Neural progenitor cell (in vitro differentiated cells): ENCODE data around the gene BOD1L1. TPM values are rescaled to one million over a fixed set of nuclear protein-coding genes. Genes with fewer than 3 reads are reported as not detected.

Experiments used
- DNase-seq: peaks from one replicate; pipeline ENCODE4 v3.0.0-alpha.2; 2016; ENCODE audit warnings: low spot score
- H2AFZ ChIP-seq: fragments of 200-600 bp; sonication (generic); replicated peaks from 2 replicates; pipeline ENCODE4 v1.6.1; 2016; ENCODE audit warnings: antibody characterized with exemption
- H3F3A ChIP-seq: fragments of 200-600 bp; sonication (generic); 2 replicates; pipeline ENCODE4 v1.6.1; 2016; ENCODE audit warnings: antibody characterized with exemption, low read depth
- H3K27ac ChIP-seq: fragments of 200-600 bp; sonication (generic); 2 replicates; pipeline ENCODE4 v1.5.1; 2016; ENCODE audit warnings: mild to moderate bottlenecking
- H3K27me3 ChIP-seq: fragments of 200-600 bp; sonication (generic); 2 replicates; pipeline ENCODE4 v1.6.1; 2016; ENCODE audit warnings: mild to moderate bottlenecking, moderate library complexity
- H3K36me3 ChIP-seq: fragments of 200-600 bp; sonication (generic); 2 replicates; pipeline ENCODE4 v1.5.1; 2016
- H3K4me1 ChIP-seq: fragments of 200-600 bp; sonication (generic); 2 replicates; pipeline ENCODE4 v1.6.1; 2016; ENCODE audit warnings: mixed run types
- H3K4me2 ChIP-seq: fragments of 200-600 bp; sonication (generic); 2 replicates; pipeline ENCODE4 v1.6.1; 2016
- H3K4me3 ChIP-seq: fragments of 200-600 bp; sonication (generic); 2 replicates; pipeline ENCODE4 v1.5.1; 2016
- H3K79me2 ChIP-seq: fragments of 200-600 bp; sonication (generic); 2 replicates; pipeline ENCODE4 v1.6.1; 2016; ENCODE audit warnings: low read depth
- H3K9ac ChIP-seq: fragments of 200-600 bp; sonication (generic); 2 replicates; pipeline ENCODE4 v1.6.1; 2016
- H3K9me3 ChIP-seq: fragments of 200-600 bp; sonication (generic); 2 replicates; pipeline ENCODE4 v1.5.1; 2016; ENCODE audit warnings: low read depth
- H4K20me1 ChIP-seq: fragments of 200-600 bp; sonication (generic); 2 replicates; pipeline ENCODE4 v1.6.1; 2016; ENCODE audit warnings: low read depth
- H3K27ac Mint-ChIP-seq: 3 replicates; pipeline ENCODE4 v1.8.0; 2021; ENCODE audit warnings: mixed read lengths
- H3K27me3 Mint-ChIP-seq: 2 replicates; pipeline ENCODE4 v1.8.0; 2022; ENCODE audit warnings: low read depth, mild to moderate bottlenecking, inconsistent platforms, moderate library complexity, mixed read lengths; ENCODE audit not compliant: insufficient read depth
- H3K36me3 Mint-ChIP-seq: 3 replicates; pipeline ENCODE4 v1.8.0; 2021; ENCODE audit warnings: mixed read lengths
- H3K4me1 Mint-ChIP-seq: 3 replicates; pipeline ENCODE4 v1.8.0; 2021; ENCODE audit warnings: mixed read lengths
- H3K4me3 Mint-ChIP-seq: 3 replicates; pipeline ENCODE4 v1.8.0; 2021; ENCODE audit warnings: mild to moderate bottlenecking, moderate library complexity, mixed read lengths
- H3K9me3 Mint-ChIP-seq: 3 replicates; pipeline ENCODE4 v1.8.0; 2020; ENCODE audit warnings: mixed read lengths
- EZH2 ChIP-seq: fragments of 200-600 bp; sonication (generic); IDR thresholded peaks from 2 replicates; pipeline ENCODE4 v1.6.1; 2017; ENCODE audit warnings: antibody characterized with exemption, mild to moderate bottlenecking, moderate library complexity
- EZH2phosphoT487 ChIP-seq: fragments of 200-600 bp; sonication (generic); IDR thresholded peaks from 2 replicates; pipeline ENCODE4 v1.6.1; 2017; ENCODE audit warnings: antibody characterized with exemption
- microRNA-seq: library from miRNA; unstranded; fragments of <30 nt; microRNA quantifications from one replicate; pipeline ENCODE4, GENCODE V29; 2016
- small RNA-seq: library from RNA; depleted of rRNA; stranded (forward); fragments of <200 nt; gene quantifications from one replicate; pipeline ENCODE3, GENCODE V24; 2015
- total RNA-seq: library from RNA; depleted of rRNA; stranded (reverse); fragments of >200 nt; gene quantifications from 2 replicates; pipeline ENCODE4 v1.2.3, GENCODE V29; 2015; ENCODE audit warnings: low replicate concordance
- TF ChIP-seq, protein P1 (sequence below): fragments of 200-600 bp; sonication (generic); IDR thresholded peaks from 2 replicates; pipeline ENCODE4 v1.5.1; 2017; ENCODE audit warnings: antibody characterized with exemption, mild to moderate bottlenecking

Gene BOD1L1
- total RNA-seq, 1 donor from 2014 or later: 32.5 TPM

DNA sequence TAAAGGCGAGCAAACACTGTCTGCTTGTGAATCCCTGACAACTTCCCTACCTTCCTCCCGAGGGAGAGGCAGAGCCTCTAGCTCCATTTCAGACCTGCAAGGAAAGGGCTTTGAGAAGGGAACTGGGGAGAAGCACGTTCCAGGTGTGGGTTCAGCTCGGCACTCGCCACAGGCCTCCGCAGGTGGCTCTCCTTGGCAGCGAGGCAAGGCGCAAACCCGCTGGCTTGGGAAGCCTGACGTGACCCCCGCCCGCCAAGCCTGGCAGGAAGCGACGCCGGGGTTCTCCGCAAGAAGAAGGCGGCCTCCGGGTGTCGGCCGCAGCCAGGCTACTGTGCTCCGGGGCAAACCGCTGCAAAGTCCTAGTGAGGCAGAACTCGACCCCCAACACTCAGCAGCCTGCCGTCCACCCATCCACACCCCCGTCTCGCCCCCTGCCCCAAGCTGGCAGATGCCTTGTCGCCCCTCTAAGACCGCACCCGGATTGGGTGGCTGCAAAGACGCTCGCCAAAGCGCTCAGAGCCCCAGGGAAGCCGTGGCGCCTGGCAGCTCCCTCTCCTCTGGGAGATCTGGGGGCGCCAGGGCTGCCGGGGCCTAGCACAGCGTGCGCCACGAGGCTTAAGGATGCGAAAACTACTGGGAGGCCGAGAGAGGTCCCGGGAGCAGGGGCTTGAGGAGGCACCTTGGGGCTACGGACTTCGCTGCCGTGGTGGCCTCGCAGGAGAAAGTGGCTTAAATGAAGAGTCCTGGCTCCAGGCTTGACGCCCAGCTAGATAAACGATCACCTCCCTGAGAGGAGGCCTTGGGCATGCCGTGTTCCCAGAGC, 105.0 kb downstream of the BOD1L1 start:
- H2AFZ ChIP-seq: peak overlapping the region; percentile 36

DNA sequence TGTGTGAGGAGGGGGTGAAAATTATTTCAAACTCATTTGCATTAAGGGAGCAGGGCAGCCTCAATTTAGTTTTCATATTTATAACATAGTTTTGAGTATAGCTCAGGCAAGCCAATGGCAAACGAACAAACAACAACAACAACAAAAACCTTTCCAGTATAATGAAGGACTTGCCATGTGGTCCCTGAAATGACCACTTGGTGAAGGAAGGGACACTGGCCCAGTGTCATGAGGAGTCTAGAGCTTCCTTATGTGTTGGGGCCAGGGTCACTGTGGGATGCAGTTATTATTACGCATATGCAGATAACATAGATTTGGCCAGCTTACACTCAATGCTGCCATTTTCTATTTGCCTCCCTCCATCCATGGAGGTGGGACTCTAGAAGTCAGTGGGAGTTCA, 106.5 kb downstream of the BOD1L1 start:
- Histone ChIP-seq H3K36me3 (no peaks in the 10 kb centered on the region), H4K20me1 (no peaks in the 10 kb centered on the region), H3K4me2 (no peak overlapping the region), H3K9ac (no peak overlapping the region), H3K27me3 (peaks cover 76% of the 10 kb centered on the region), H3K79me2 (no peaks in the 10 kb centered on the region), H3K4me1 (no peaks in the 10 kb centered on the region), H3F3A (no peaks in the 10 kb centered on the region), H2AFZ (no peak overlapping the region), H3K27ac (no peak overlapping the region), H3K4me3 (no peak overlapping the region), H3K9me3 (no peaks in the 10 kb centered on the region)
- H3K27ac Mint-ChIP-seq: no peak overlapping the region
- peaks cover 41% of the 10 kb centered on the region for H3K27me3 Mint-ChIP-seq
- no peak for DNase-seq
- TF ChIP-seq, protein P1, sequence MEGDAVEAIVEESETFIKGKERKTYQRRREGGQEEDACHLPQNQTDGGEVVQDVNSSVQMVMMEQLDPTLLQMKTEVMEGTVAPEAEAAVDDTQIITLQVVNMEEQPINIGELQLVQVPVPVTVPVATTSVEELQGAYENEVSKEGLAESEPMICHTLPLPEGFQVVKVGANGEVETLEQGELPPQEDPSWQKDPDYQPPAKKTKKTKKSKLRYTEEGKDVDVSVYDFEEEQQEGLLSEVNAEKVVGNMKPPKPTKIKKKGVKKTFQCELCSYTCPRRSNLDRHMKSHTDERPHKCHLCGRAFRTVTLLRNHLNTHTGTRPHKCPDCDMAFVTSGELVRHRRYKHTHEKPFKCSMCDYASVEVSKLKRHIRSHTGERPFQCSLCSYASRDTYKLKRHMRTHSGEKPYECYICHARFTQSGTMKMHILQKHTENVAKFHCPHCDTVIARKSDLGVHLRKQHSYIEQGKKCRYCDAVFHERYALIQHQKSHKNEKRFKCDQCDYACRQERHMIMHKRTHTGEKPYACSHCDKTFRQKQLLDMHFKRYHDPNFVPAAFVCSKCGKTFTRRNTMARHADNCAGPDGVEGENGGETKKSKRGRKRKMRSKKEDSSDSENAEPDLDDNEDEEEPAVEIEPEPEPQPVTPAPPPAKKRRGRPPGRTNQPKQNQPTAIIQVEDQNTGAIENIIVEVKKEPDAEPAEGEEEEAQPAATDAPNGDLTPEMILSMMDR: peak; percentile 14
- no peak for TF ChIP-seq EZH2
- H3K9me3 Mint-ChIP-seq: peaks cover 17% of the 10 kb centered on the region
- H3K4me1 Mint-ChIP-seq: peaks cover 11% of the 10 kb centered on the region
- H3K4me3 Mint-ChIP-seq: no peak overlapping the region
- H3K36me3 Mint-ChIP-seq: peaks cover 2% of the 10 kb centered on the region

More for the DNA sequence above, 105.0 kb downstream of the BOD1L1 start:
- Histone ChIP-seq H3K4me2 (peak overlapping the region; percentile 73), H4K20me1 (no peaks in the 10 kb centered on the region), H3K27me3 (peaks cover 90% of the 10 kb centered on the region), H3K27ac (no peak overlapping the region), H3K79me2 (no peaks in the 10 kb centered on the region), H3K4me3 (peak overlapping the region; percentile 33), H3K36me3 (no peaks in the 10 kb centered on the region), H3K4me1 (no peaks in the 10 kb centered on the region), H3F3A (no peaks in the 10 kb centered on the region), H3K9ac (no peak overlapping the region), H3K9me3 (no peaks in the 10 kb centered on the region)
- peaks cover 49% of the 10 kb centered on the region for H3K27me3 Mint-ChIP-seq
- H3K4me1 Mint-ChIP-seq: peaks cover 11% of the 10 kb centered on the region
- H3K4me3 Mint-ChIP-seq: no peak overlapping the region
- H3K27ac Mint-ChIP-seq: no peak overlapping the region
- H3K9me3 Mint-ChIP-seq: peaks cover 17% of the 10 kb centered on the region
- no peak for DNase-seq
- TF ChIP-seq, protein P1: no peak
- TF ChIP-seq EZH2phosphoT487 (peak; percentile 85), EZH2 (peak; percentile 84)
- H3K36me3 Mint-ChIP-seq: peaks cover 2% of the 10 kb centered on the region

Small RNA genes within 50 kb of the gene (microRNA-seq; reads per million reads assigned to microRNA genes)
- gene MIR5091: not detected

Small RNA genes within 50 kb of the gene (small RNA-seq; reads per million reads assigned to genes)
- not detected for gene MIR5091

Other genes with a start within 250 kb of the BOD1L1 start
- 49.6 and 67.3 TPM in 2 replicates for gene RAB28, start 143.4 kb downstream of the BOD1L1 start, total RNA-seq
- gene NKX3-2, start 83.2 kb downstream of the BOD1L1 start, total RNA-seq: 0.40 TPM in 1 of 2 replicates, not detected in the other